SH-SY5Y (cell line): ENCODE data around the gene CLECL1.

Experiments
- GATA2 ChIP-seq: IDR thresholded peaks from 2 replicates; pipeline ENCODE4 v1.6.1; 2011; ENCODE audit warnings: mild to moderate bottlenecking, low read depth, low read length
- GATA3 ChIP-seq: IDR thresholded peaks from 2 replicates; pipeline ENCODE4 v1.6.1; 2011; ENCODE audit warnings: low read depth, mild to moderate bottlenecking, low read length, moderate library complexity

- TF ChIP-seq GATA2: no peak
- no peak for TF ChIP-seq GATA3
Measured at GRCh38 chr12:9736936-9737705, 4.2 kb upstream of the CLECL1 start.
